ENCODE data around the gene PORCN. TPM values are rescaled to one million over a fixed set of nuclear protein-coding genes. Genes with fewer than 3 reads are reported as not detected.

PORCN gene
- total and polyA plus RNA-seq, 2 of the 4 experiments (the other 2 are of a cell fraction) = 4.1 to 10.1 TPM

- intact Hi-C loops (cut with micrococcal nuclease) = no loop called here
- Histone ChIP-seq H3K4me3 (ENCODE audit: insufficient read depth, low read depth, low read length) (no peak overlapping the region), H3K9me3 (ENCODE audit: control insufficient read depth, insufficient read depth, low read length) (peaks cover 2% of the 10 kb centered on the region; the same call in 1 of the 2 replicates), H4K20me1 (ENCODE audit: insufficient read depth, low read length) (no peaks in the 10 kb centered on the region), H2AK9ac (replicated peaks; ENCODE audit: low read depth, low read length, poor library complexity) (no peak overlapping the region), H3K4ac (ENCODE audit: low read depth, low read length) (no peak overlapping the region), H3K4me2 (ENCODE audit: low read depth, low read length) (no peak overlapping the region), H3K14ac (replicated peaks; ENCODE audit: low read depth, low read length) (no peak overlapping the region), H2AFZ (replicated peaks; ENCODE audit: low read length, poor library complexity) (no peak overlapping the region), H3K4me1 (ENCODE audit: control insufficient read depth, insufficient read depth, low read length) (no peaks in the 10 kb centered on the region), H3K9ac (ENCODE audit: low read depth, low read length) (no peak overlapping the region), H3K36me3 (ENCODE audit: control insufficient read depth, insufficient read depth, low read length) (no peaks in the 10 kb centered on the region), H4K5ac (ENCODE audit: low read depth, low read length) (no peak overlapping the region), H3K23ac (ENCODE audit: low read depth, low read length) (no peak overlapping the region), H4K91ac (ENCODE audit: insufficient read depth, low read depth, low read length) (no peak overlapping the region), H3K18ac (ENCODE audit: low read depth, low read length) (no peak overlapping the region), H3K56ac (ENCODE audit: extremely low read depth, insufficient read depth, low read length) (no peak overlapping the region), H4K8ac (ENCODE audit: low read depth in 2 of 2, low read length in 2 of 2) (no peak overlapping the region), H2AK5ac (ENCODE audit: low read depth, low read length) (no peak overlapping the region), H3K79me1 (ENCODE audit: low read depth in 1 of 2, low read length in 2 of 2) (no peaks in the 10 kb centered on the region), H3K27me3 (ENCODE audit: control insufficient read depth, insufficient read depth, low read length) (no peaks in the 10 kb centered on the region), H3K27ac (ENCODE audit: insufficient read depth, low read length) (no peak overlapping the region), H2BK20ac (ENCODE audit: low read depth, low read length) (no peak overlapping the region), H2BK15ac (ENCODE audit: low read depth, low read length) (no peak overlapping the region), H3K9me1 (ENCODE audit: insufficient read depth, low read length) (no peaks in the 10 kb centered on the region), H2BK120ac (ENCODE audit: low read depth, low read length) (no peak overlapping the region), H2BK5ac (ENCODE audit: low read depth, low read length, poor library complexity, severe bottlenecking) (no peak overlapping the region)
- in situ Hi-C loops (cut with MboI; ENCODE audit: low sequenced_read_pairs) = no loop called here
- ChIA-PET POLR2A (ENCODE audit: unreplicated experiment) (no interaction called here), CTCF (no interaction called here)
- TF ChIP-seq RFX5 (IDR thresholded peaks at IDR 0.05; ENCODE audit: low read depth, low read length) (no peak), CTCF (conservative IDR thresholded peaks at IDR 0.05; ENCODE audit: low read depth, low read length) (no peak), BHLHE40 (IDR thresholded peaks at IDR 0.05; ENCODE audit: low read depth, low read length) (no peak), RAD21 (IDR thresholded peaks at IDR 0.05; ENCODE audit: low read length) (no peak), NFE2L2 (IDR thresholded peaks at IDR 0.05; ENCODE audit: low read depth, low read length) (no peak), USF2 (IDR thresholded peaks at IDR 0.05; ENCODE audit: low read depth, low read length) (no peak), MAFK (IDR thresholded peaks at IDR 0.05; ENCODE audit: low read depth, low read length) (no peak), RCOR1 (IDR thresholded peaks at IDR 0.05; ENCODE audit: insufficient replicate concordance, low read length) (no peak), CEBPB (IDR thresholded peaks at IDR 0.05; ENCODE audit: low read depth, low read length) (no peak), CHD1 (IDR thresholded peaks at IDR 0.05; ENCODE audit: low read depth, low read length) (no peak), POLR2A (IDR thresholded peaks at IDR 0.05; ENCODE audit: low read depth, low read length) (no peak), ELK1 (IDR thresholded peaks at IDR 0.05; ENCODE audit: borderline replicate concordance, low read depth, low read length) (no peak), SMC3 (IDR thresholded peaks at IDR 0.05; ENCODE audit: low read depth, low read length) (no peak), FOS (IDR thresholded peaks at IDR 0.05; ENCODE audit: low read depth, low read length) (no peak), MAZ (IDR thresholded peaks at IDR 0.05; ENCODE audit: borderline replicate concordance, low read depth, low read length) (no peak), MXI1 (IDR thresholded peaks at IDR 0.05; ENCODE audit: borderline replicate concordance, low read depth, low read length) (no peak)
- WGBS, 2 experiments (ENCODE audit: extremely low coverage in 2 of 2, insufficient read length in 1 of 2) = 60% methylated on average over 2 of the region's 6 CpGs; no CpG with 5 or more reads in 1 of the 2 experiments
- no TSS peak for BruUV-seq (replicated peaks)
- ATAC-seq (ENCODE audit: low read depth) (no peak), DNase-seq (no peak)
- dilution Hi-C loops (cut with HindIII; ENCODE audit: low sequenced_read_pairs, unreplicated experiment) = no loop called here
Observed at GRCh38 chrX:48459483-48459882, 49.3 kb upstream of the PORCN start.
